Measurements from ENCODE around the gene HEATR3.
"Not testable (repeated sequence)": the region's sequence is repeated elsewhere in the genome, so short reads cannot be mapped to it uniquely, and the experiment has no call there.

Gene HEATR3

DNA sequence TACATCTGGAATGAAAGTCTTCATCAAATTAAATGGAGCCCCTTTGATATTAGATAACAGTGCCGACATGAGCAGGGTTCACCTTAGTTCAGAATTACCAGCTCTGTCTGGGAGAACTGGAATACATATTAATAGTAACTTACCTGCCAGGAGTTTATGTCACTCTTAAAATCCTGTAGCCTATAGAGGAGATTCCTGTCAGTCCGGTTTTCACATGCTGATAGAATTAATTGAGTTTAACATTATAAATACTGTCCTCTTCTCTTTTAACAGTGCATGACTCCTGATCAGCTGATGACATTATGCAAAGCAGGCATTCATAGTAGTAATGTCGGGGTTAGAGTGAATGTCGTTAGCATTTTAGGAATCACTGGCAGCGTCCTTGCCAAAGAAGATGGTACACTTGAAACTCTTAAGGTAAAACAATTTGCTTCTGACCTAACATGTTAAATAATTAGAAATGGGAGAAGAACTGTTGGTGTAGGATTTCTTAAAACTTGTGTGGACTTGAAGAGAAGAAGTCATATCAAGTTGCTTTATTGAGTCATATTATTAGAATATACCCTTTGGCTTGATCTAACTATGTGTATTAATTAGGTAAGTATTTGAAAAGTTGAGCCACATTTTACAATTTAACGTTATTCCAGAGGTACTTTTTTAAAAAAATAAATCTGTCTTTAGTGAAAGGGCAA is 34.3 kb downstream of the HEATR3 start:
- Mint-ChIP-seq H3K4me3 (no peak overlapping the region), H3K27ac (no peak overlapping the region), H3K27me3 (no peaks in the 10 kb centered on the region), H3K4me1 (no peaks in the 10 kb centered on the region), H3K9me3 (no peaks in the 10 kb centered on the region), H3K36me3 (peaks cover 20 to 31% of the 10 kb centered on the region in 2 donors)
- no peak for ATAC-seq (replicated peaks)
- DNase-seq: no peak

DNA sequence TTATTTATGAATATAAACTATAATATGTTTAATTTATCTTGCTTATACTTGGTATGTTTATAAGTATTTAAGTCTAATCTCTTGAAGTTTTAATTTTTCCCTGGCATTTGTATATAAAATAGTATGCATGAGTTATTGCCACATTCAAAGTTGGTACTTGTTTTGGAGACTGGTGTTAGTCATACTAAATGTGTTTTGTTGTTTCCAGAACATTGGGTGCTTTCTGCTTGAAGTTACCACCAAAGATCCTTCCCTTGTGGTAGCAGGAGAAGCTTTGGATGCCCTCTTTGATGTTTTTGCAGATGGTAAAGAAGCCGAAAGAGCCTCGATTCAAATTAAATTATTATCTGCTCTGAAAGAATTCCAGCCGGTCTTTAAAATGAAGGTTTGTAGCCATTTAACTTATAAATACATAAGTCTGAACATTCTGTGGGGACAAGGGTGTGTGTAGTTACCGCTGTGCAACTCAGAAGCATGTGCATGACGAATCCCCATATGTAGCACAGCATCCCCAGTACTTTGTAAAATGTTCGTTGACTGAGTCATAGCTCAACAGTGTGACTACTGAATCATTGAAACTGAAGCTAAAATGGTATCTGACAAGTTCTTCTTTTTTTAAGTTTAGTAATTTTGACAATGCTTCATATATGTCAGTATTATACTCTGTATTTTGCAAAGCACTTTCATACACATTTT is 36.4 kb downstream of the HEATR3 start:
- Mint-ChIP-seq H3K4me1 (no peaks in the 10 kb centered on the region), H3K4me3 (no peak overlapping the region), H3K36me3 (peaks cover 24 to 38% of the 10 kb centered on the region in 2 donors), H3K9me3 (no peaks in the 10 kb centered on the region), H3K27me3 (no peaks in the 10 kb centered on the region), H3K27ac (peak overlapping the region; percentile 9)
- ATAC-seq (replicated peaks) (peak in 1 of 2 donors; percentile 53), DNase-seq (no peak)

DNA sequence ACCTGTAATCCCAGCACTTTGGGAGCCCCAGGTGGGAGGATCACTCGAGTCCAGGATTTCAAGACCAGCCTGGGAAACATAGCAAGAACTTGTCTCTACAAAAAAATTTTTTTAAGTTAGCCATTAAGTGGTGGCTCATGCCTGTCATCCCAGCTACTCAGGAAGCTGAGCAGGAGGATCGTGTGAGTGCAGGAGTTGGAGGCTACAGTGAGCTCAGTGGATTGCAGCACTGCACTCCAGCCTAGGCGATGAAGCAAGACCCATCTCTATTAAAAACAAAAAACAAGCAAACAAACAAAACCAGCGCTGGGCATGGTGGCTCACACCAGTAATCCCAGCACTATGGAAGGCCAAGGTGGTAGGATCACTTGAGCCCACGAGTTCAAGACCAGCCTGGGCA is 38.0 kb downstream of the HEATR3 start:
- Mint-ChIP-seq H3K4me1 (no peaks in the 10 kb centered on the region), H3K4me3 (no peak overlapping the region), H3K27me3 (no peaks in the 10 kb centered on the region), H3K9me3 (no peaks in the 10 kb centered on the region), H3K36me3 (peaks cover 27 to 45% of the 10 kb centered on the region in 2 donors), H3K27ac (no peak overlapping the region)
- ATAC-seq (replicated peaks) (no peak), DNase-seq (no peak)

DNA sequence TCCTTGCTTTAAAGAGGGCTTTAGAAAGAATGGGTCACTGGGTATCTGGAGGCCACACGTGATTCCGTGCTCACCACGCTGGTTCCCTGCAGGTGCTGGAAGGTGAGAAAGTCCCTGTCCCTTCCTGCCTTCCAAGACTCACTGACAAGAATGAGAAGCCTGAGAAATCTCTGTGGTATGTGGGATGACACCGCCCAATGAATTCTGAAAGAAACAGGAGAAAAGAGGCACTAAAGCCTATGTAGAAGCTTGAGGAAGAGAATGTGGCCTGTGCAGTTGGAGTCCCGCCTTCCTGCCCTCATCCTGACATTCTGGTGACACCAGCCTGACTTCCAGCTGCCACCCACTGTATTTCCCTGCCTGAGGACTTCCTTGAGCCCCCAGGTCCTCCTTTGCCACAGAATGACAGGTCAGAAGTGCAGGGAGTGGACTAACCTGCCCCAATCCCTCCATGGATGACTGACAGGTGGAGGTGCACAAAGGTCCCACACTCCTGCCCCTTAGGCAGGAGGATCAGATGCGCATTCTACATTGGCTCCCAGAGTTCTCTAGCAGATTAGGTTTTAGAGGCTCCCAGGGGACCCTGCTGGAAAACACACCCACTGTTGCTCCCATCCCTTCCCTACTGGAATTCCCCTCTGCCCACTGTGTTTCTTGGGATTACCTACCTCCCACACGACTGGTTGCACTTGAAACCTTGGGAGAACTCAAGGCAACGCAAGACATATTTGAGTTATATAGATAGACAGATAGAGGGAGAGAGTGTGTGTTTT is 48.8 kb downstream of the HEATR3 start:
- no peak overlapping the region for H3K4me3 Mint-ChIP-seq
- peak overlapping the region; percentile 59 for H3K27ac Mint-ChIP-seq
- ATAC-seq (replicated peaks) (no peak), DNase-seq (no peak)
- H3K27me3 Mint-ChIP-seq: peaks cover 0 to 5% of the 10 kb centered on the region in 2 donors
- no peaks in the 10 kb centered on the region for H3K4me1 Mint-ChIP-seq
- no peaks in the 10 kb centered on the region for H3K9me3 Mint-ChIP-seq
- H3K36me3 Mint-ChIP-seq: no peaks in the 10 kb centered on the region

DNA sequence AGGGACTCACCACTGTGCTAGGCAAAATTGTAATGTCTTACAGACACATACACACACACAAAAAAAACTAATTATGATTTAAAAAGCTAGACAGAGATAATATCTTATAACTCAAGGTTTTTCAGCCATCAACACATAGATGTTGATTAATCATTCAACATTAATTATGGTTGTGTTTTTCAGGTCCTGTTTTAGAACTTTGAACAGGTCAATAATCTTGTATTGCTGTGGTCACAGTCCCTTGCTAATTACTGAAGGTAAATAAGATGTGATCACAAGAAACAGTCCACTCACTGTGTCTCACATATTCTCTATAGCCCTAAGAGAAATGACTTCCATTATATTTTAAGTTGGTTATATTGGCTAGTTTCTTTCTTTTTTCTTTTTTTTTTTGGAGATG is 54.9 kb downstream of the HEATR3 start:
- no peaks in the 10 kb centered on the region for H3K27me3 Mint-ChIP-seq
- ATAC-seq (replicated peaks): no peak
- peaks cover 0 to 8% of the 10 kb centered on the region in 2 donors for H3K4me1 Mint-ChIP-seq

DNA sequence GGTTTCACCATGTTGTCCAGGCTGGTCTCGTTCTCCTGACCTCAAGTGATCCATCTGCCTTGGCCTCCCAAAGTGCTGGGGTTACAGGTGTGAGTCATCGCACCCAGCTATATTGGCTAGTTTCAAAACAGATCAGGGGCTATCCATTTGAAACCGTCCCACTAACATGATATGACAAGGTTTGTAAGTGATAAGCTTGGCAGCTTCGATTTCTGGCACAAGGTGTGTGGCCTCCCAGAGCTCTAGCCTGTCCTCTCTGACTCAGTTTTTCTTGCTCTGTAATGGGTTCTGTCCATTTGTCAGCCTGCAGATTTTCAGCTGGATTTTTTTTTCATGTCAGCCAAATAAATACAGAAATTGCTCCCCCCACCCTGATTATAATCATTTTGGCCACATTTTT is 55.5 kb downstream of the HEATR3 start:
- no peak overlapping the region for H3K27ac Mint-ChIP-seq
- H3K36me3 Mint-ChIP-seq: no peaks in the 10 kb centered on the region
- H3K27me3 Mint-ChIP-seq: no peaks in the 10 kb centered on the region
- ATAC-seq (replicated peaks) (peak in 1 of 2 donors; percentile 59), DNase-seq (no peak)
- H3K4me3 Mint-ChIP-seq: no peak overlapping the region
- peaks cover 5 to 10% of the 10 kb centered on the region in 2 donors for H3K4me1 Mint-ChIP-seq
- H3K9me3 Mint-ChIP-seq: peaks cover 0 to 4% of the 10 kb centered on the region in 2 donors

More for the DNA sequence above, 54.9 kb downstream of the HEATR3 start:
- H3K27ac Mint-ChIP-seq: no peak overlapping the region
- DNase-seq: no peak
- no peaks in the 10 kb centered on the region for H3K36me3 Mint-ChIP-seq
- H3K9me3 Mint-ChIP-seq: peaks cover 0 to 4% of the 10 kb centered on the region in 2 donors
- no peak overlapping the region for H3K4me3 Mint-ChIP-seq

DNA sequence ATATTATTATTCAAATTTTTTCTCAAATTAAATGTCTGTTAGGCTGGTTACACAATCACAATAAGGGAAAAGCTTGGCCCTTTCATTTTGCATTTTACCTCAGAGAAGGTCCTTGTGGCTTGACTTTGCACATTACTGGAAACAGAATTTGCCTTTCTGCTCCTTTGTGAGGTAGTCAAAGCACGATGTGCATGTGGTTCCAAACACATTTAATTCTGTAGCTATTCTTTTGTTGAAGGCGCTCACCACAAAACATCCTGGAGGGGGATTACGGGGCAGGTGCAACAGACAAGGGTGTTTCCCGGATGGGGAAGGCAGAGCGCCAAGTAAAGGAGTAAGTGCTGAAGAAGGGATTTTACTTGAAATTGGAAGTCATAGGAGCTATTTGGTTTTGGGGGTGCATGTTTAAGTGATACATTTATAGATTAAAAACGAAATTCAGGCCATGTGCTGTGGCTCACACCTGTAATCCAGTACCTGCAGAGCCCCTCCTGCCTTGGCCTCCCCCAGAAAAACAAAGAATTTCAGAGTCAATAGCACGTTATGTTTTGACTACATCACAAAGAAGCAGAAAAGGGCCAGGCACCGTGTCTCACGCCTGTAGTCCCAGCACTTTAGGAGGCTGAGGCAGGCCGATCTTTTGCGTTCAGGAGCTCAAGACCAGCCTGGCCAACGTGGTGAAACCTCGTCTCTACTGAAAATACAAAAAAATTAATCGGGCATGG is 56.1 kb downstream of the HEATR3 start:
- Mint-ChIP-seq H3K4me1 (peaks cover 8 to 10% of the 10 kb centered on the region in 2 donors), H3K27me3 (no peaks in the 10 kb centered on the region), H3K36me3 (no peaks in the 10 kb centered on the region), H3K27ac (peak overlapping the region; percentile 0), H3K4me3 (no peak overlapping the region), H3K9me3 (peaks cover 0 to 4% of the 10 kb centered on the region in 2 donors)
- ATAC-seq (replicated peaks): peak; percentile 19 to 62
- no peak for DNase-seq

DNA sequence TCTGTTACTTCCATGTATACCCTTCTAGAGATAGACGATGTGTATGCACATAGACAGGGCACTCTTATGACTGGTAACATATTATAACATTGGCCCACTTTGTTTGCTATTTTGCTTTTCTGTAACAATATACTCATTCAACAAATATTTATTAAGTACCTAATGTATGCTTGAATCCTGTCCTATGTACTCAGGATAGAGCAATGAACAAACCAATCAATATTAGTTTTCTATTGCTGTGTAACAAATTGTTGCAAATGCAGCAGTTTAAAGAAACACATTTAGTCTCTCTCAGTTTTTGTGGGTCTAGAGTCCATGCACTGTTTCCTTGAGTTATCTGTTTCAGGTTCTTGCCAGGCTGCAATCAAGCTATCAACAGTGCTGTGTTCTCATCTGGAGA is 57.6 kb downstream of the HEATR3 start:
- Mint-ChIP-seq H3K36me3 (no peaks in the 10 kb centered on the region), H3K27ac (no peak overlapping the region), H3K27me3 (no peaks in the 10 kb centered on the region), H3K4me3 (no peak overlapping the region), H3K9me3 (peaks cover 0 to 4% of the 10 kb centered on the region in 2 donors), H3K4me1 (peaks cover 8 to 10% of the 10 kb centered on the region in 2 donors)
- DNase-seq (no peak), ATAC-seq (replicated peaks) (no peak)

DNA sequence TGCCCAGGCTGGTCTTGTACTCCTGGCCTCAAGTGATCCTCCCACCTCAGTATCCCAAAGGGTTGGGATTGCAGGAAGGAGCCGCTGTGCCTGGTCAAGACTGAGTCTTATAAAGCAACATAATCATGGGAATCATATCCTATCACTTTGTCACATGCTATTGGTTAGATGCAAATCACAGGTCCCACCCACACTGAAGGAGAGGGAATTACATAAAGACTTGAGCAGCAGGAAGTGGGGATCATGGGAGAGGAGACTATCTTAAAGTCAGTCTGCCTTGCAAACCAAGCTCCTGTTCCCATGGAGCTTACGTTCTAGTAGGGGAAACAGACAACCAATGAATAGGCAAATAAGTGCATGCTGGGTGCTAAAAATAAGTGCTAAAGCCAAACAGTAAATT is 59.0 kb downstream of the HEATR3 start:
- DNase-seq (no peak), ATAC-seq (replicated peaks) (no peak)
- Mint-ChIP-seq H3K4me3 (no peak overlapping the region), H3K4me1 (peaks cover 8 to 10% of the 10 kb centered on the region in 2 donors), H3K27ac (peak overlapping the region; percentile 6), H3K27me3 (no peaks in the 10 kb centered on the region), H3K9me3 (peaks cover 0 to 4% of the 10 kb centered on the region in 2 donors), H3K36me3 (no peaks in the 10 kb centered on the region)

DNA sequence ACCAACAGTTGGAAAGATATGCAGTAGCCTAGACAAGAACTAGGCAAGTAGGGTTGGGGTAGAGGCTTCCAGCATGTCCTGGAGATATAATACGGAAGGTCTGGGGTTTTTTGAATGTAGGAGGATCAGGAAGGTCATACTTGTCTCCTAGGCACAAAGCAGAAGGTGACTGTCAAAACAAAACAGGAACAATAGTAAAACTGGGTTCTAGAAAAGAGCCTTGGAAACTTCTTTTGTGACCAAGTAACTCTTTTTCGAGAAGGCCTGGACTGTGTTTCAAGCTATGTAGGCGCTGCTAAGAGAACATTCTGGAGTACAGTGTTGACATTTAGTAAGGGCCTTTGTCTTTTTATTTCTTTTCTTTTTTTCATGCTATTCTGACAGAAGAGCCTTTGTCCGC is 60.4 kb downstream of the HEATR3 start:
- Mint-ChIP-seq H3K27ac (no peak overlapping the region), H3K4me1 (peaks cover 8 to 10% of the 10 kb centered on the region in 2 donors), H3K9me3 (peaks cover 0 to 4% of the 10 kb centered on the region in 2 donors), H3K4me3 (no peak overlapping the region), H3K27me3 (no peaks in the 10 kb centered on the region), H3K36me3 (no peaks in the 10 kb centered on the region)
- peak; percentile 52 to 67 for ATAC-seq (replicated peaks)
- no peak for DNase-seq

DNA sequence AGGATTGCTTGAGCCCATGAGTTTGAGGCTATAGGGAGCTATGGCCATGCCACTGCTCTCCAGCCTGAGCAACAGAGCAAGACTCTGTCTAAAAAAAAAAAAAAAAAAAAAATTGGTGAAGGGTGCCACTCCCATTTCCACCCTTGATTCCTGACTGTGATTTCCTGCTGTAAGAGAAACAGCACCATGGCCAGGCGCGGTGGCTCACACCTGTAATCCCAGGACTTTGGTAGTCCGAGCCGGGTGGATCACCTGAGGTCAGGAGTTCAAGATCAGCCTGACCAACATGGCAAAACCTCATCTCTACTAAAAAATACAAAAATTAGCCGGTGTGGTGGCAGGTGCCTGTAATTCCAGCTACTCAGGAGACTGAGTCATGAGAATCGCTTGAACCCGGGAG is 66.8 kb downstream of the HEATR3 start:
- H3K4me3 Mint-ChIP-seq; DNase-seq; H3K9me3 Mint-ChIP-seq; H3K27ac Mint-ChIP-seq; H3K27me3 Mint-ChIP-seq; ATAC-seq (replicated peaks); H3K36me3 Mint-ChIP-seq; H3K4me1 Mint-ChIP-seq: not testable (repeated sequence)

DNA sequence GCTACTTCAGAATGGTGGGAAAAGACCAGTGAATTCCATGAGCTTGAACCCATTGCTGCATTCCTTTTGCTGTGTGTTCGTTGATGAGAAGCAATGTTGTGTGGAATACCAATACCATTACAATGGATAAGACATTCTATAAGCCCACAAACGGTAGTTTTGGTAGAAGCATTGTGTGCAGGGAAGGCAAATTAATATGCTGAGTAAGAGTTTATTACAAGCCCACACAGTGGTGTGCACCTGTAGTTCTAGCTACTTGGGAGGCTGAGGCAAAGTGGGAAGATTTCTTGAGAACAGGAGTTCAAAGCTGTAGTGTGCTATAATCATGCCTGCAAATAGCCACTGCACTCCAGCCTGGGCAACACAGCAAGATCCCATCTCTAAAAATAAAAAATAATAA is 67.4 kb downstream of the HEATR3 start:
- H3K9me3 Mint-ChIP-seq: no peaks in the 10 kb centered on the region
- H3K4me1 Mint-ChIP-seq: no peaks in the 10 kb centered on the region
- H3K4me3 Mint-ChIP-seq: no peak overlapping the region
- no peaks in the 10 kb centered on the region for H3K36me3 Mint-ChIP-seq
- no peak overlapping the region for H3K27ac Mint-ChIP-seq
- ATAC-seq (replicated peaks) (no peak), DNase-seq (no peak)
- peaks cover 0 to 9% of the 10 kb centered on the region in 2 donors for H3K27me3 Mint-ChIP-seq

DNA sequence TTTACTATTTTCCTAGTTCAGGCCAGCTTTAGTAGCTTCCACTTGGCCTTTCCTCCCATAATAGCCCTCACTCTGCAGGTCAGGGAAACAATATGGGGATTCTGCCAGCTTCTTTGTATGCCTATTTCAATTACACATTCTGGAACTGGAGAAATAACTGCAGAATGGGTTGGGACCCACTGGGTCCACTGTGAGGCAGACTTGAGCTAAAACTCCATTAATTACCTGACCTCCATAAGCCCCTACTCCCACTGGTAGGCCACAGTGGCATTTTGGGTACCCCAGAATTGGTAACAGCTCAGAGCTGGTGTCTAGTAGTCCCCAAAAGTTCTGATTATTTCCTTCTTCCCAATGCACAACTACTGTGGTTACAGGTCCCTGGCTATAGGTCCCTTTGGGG is 70.6 kb downstream of the HEATR3 start:
- no peaks in the 10 kb centered on the region for H3K4me1 Mint-ChIP-seq

DNA sequence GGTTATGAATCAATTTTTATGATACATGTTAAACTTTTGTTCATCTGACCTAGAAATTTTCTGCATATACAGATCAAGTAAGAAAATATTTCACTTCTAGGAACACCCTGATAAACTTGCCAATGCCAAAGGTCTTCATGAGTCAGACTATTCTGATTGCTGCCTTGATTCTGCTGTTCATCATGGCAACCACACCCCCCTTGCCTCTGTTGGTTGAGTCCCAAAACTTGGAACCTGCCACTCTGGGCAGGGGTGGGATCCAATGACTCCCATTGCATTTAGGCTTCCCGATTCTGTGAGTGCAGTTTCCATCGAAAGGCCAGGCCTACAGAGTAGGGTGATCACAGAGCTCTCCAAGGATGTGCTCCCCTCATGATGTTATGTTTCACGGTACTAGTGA is 71.5 kb downstream of the HEATR3 start:
- no peak for DNase-seq
- Mint-ChIP-seq H3K36me3 (peaks cover 0 to 2% of the 10 kb centered on the region in 2 donors), H3K4me3 (no peak overlapping the region), H3K4me1 (no peaks in the 10 kb centered on the region), H3K9me3 (no peaks in the 10 kb centered on the region), H3K27me3 (peaks cover 0 to 9% of the 10 kb centered on the region in 2 donors), H3K27ac (no peak overlapping the region)
- ATAC-seq (replicated peaks): no peak

More for the DNA sequence above, 70.6 kb downstream of the HEATR3 start:
- DNase-seq (no peak), ATAC-seq (replicated peaks) (no peak)
- Mint-ChIP-seq H3K9me3 (no peaks in the 10 kb centered on the region), H3K4me3 (no peak overlapping the region), H3K27ac (no peak overlapping the region), H3K36me3 (peaks cover 0 to 2% of the 10 kb centered on the region in 2 donors), H3K27me3 (peaks cover 0 to 9% of the 10 kb centered on the region in 2 donors)

Data from stimulated activated naive B cell treated with anti-CD40 and anti-IgM and Interleukin-4, amounts not matched to agents 10 μg/mL and 1 μg/mL and 100 μg/mL, for 72 hours (primary cell).